Muscle of leg (tissue), 11 donors: ENCODE measurements around the gene MRPS15. TPM values are rescaled to one million over a fixed set of nuclear protein-coding genes. Genes with fewer than 3 reads are reported as not detected.
"Not testable (repeated sequence)": the region's sequence is repeated elsewhere in the genome, so short reads cannot be mapped to it uniquely, and the experiment has no call there.

Experiments
- DNase-seq: peaks from one replicate; pipeline ENCODE4 v3.0.0; 2013
- H3K27ac ChIP-seq: one replicate; pipeline ENCODE4 v1.5.1; 2013; ENCODE audit warnings: mild to moderate bottlenecking, low read length, control low read depth
- H3K27me3 ChIP-seq: one replicate; pipeline ENCODE4 v1.6.1; 2013; ENCODE audit warnings: low read length; ENCODE audit not compliant: control insufficient read depth, insufficient read depth
- H3K36me3 ChIP-seq: one replicate; pipeline ENCODE4 v1.6.1; 2013; ENCODE audit warnings: low read length; ENCODE audit not compliant: control insufficient read depth, insufficient read depth
- H3K4me1 ChIP-seq: one replicate; pipeline ENCODE4 v1.6.1; 2013; ENCODE audit warnings: low read length; ENCODE audit not compliant: control insufficient read depth, insufficient read depth
- H3K4me3 ChIP-seq: one replicate; pipeline ENCODE4 v1.5.1; 2013; ENCODE audit warnings: low read length, control low read depth
- H3K9me3 ChIP-seq: replicated peaks from 2 replicates; pipeline ENCODE4 v1.6.1; 2013; ENCODE audit warnings: low read depth, low read length; ENCODE audit not compliant: control insufficient read depth
- WGBS: methylation state at CpG from one replicate; pipeline ENCODE4 v1.1.5; 2013; ENCODE audit warnings: missing lambda C conversion rate; ENCODE audit not compliant: insufficient coverage; 5-methylcytosine and 5-hydroxymethylcytosine counted together
- polyA plus RNA-seq, 8 donors: library from polyadenylated mRNA; unstranded; fragments of 120-200 nt; gene quantifications; one replicate each; pipeline versions ENCODE4 v1.2.1 to v1.2.3, GENCODE V29; 2013; ENCODE audit warnings: inconsistent platforms in 1 of 8, low replicate concordance in 1 of 8; ENCODE audit not compliant: insufficient read length in 8 of 8, insufficient read depth in 1 of 8
- total RNA-seq: library from RNA; stranded (reverse); fragments of 120-200 nt; gene quantifications from one replicate; pipeline ENCODE4 v1.2.4, GENCODE V29; 2013

Gene MRPS15
- total and polyA plus RNA-seq, 9 donors: 44.6 to 65.6 (median 59.8) TPM

DNA sequence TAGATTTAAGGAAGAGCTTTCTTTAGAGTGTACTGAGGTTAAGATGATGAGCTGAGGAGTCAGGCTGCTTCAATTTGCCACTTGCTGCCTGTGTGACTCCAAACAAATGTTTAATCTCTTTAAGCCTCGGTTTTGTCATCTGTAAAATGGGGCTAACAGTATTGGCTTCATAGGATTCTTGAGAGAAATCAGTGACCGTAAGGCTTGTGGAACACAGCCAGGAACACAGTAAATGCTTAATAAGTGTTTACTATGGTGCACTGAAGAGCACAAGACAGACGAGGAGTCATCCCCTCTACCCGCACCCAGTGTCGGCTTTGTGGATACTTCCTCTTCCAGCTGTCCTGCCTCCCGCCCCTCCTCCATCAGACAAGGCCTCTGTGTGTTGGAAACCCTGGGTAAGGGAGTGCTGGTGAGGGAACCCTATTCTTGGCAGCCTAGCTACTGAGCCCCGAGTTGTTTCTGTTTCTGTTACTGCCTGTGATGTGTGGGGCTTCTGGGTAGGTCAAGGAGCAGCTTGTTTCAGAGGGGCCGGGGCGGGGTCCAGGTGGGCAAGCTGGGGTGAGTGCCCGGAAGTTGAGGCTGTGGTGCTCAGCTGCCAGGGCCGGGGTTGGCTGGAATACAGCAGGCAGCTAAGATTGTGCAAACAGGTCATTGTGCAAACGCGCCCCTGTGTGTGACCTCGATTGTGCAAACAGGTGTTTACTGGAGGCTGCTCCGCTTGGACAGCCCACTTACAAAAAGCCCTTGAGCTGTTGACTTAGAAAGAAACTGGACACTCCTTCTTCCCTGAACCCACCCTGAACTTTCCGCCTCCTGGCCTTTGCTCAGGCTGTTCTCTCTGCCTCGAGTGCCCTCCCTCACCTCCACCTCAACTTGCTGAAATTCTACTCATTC lies 22.5 kb upstream of the MRPS15 start:
- H3K27ac ChIP-seq: no peak overlapping the region
- H3K36me3 ChIP-seq: no peaks in the 10 kb centered on the region
- peaks cover 3% of the 10 kb centered on the region for H3K27me3 ChIP-seq
- peak; percentile 51 for DNase-seq
- H3K4me3 ChIP-seq: no peak overlapping the region
- H3K9me3 ChIP-seq: no peaks in the 10 kb centered on the region
- 71% methylated on average over 13 of the region's 17 CpGs for WGBS
- H3K4me1 ChIP-seq: no peaks in the 10 kb centered on the region

DNA sequence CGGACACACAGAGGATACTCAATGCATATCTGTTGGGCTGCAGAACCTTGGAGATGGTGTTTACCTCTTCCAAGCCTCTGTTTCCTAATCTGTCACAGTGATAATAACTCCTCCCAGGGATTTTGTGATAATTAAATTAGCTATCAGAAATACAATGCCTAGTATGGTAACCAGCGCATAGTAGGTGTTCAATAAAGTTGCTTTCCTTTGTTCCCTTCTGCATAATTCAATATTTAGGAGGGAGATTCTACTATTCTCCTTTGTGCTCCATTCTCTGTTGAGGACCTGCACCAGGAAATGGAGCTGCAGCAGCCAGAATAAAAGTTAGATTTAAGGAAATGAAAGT lies 21.9 kb upstream of the MRPS15 start:
- Histone ChIP-seq H3K27ac (no peak overlapping the region), H3K27me3 (peaks cover 3% of the 10 kb centered on the region), H3K4me1 (no peaks in the 10 kb centered on the region), H3K36me3 (no peaks in the 10 kb centered on the region), H3K4me3 (no peak overlapping the region), H3K9me3 (no peaks in the 10 kb centered on the region)
- no peak for DNase-seq
- no CpG with 5 or more reads among the region's 2 CpGs for WGBS

DNA sequence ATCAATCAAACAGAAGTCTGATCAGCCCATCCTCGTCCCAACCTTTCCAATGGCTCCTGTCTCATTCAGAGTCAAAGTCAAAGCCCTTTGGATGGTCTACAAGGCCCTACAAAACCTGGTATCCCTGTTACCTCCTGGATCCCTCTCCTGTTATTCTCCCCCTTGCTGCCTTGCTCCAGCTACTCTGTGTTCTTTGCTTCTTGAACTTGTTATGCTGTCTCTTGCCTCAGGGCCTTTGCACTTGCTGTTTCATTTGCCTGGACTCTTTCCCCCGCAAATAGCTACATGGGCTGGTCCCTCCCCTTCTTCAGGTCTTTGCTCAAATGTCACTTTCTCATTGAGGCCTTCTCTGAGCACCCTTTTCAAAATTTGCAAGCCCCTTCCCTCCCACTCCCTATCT lies 19.9 kb upstream of the MRPS15 start:
- no peak for DNase-seq
- Histone ChIP-seq H3K27me3 (peaks cover 3% of the 10 kb centered on the region), H3K4me1 (no peaks in the 10 kb centered on the region), H3K9me3 (no peaks in the 10 kb centered on the region), H3K4me3 (no peak overlapping the region), H3K27ac (no peak overlapping the region), H3K36me3 (no peaks in the 10 kb centered on the region)
- WGBS: 73% methylated on average over 2 of the region's 2 CpGs

DNA sequence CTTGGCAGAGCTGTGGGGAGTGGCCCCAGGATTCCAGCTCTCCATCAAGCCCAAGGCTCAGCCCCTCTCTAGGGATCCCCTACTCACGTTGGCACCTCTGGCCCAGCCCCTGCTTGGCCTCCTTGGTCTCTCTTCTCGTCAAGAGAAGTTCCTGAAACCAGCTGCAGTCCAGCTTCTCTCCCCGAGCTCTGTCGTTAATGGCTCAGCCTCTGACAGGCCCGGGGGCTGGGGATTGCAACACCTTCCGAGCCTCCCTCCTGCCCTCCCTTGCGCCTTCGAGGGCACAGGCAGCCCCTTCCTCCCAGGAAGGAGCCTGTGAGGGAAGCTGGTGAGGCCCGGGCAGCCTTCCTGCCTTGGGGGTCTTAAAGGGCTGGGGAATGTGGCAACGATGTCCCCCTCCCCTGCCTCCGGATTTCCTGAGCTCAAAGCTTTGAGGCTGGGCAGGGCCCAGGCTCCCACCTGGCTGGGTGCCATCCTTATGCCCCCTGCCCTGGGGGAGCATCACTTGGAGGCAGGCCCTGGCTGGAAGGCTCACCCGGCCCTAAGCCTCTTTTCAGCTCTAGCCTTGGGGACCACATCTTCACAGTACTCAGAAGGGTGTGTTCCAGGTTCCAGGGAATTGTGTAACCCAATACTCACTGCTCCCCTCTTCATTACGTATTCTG lies 18.7 kb upstream of the MRPS15 start, which contains the start of gene CSF3R:
Gene CSF3R, minus strand, starts transcription at position 190 of the 665 bp plus-strand sequence. CDS start 3,417 bp downstream, outside the sequence.
- H3K36me3 ChIP-seq: no peaks in the 10 kb centered on the region
- DNase-seq: no peak
- peaks cover 3% of the 10 kb centered on the region for H3K27me3 ChIP-seq
- no peak within 1 kb of the TSS for H3K27ac ChIP-seq
- no peaks in the 10 kb centered on the region for H3K4me1 ChIP-seq
- H3K4me3 ChIP-seq: peak within 1 kb of the TSS; percentile 5
- WGBS: 14% methylated on average over 4 of the region's 13 CpGs
- no peaks in the 10 kb centered on the region for H3K9me3 ChIP-seq

DNA sequence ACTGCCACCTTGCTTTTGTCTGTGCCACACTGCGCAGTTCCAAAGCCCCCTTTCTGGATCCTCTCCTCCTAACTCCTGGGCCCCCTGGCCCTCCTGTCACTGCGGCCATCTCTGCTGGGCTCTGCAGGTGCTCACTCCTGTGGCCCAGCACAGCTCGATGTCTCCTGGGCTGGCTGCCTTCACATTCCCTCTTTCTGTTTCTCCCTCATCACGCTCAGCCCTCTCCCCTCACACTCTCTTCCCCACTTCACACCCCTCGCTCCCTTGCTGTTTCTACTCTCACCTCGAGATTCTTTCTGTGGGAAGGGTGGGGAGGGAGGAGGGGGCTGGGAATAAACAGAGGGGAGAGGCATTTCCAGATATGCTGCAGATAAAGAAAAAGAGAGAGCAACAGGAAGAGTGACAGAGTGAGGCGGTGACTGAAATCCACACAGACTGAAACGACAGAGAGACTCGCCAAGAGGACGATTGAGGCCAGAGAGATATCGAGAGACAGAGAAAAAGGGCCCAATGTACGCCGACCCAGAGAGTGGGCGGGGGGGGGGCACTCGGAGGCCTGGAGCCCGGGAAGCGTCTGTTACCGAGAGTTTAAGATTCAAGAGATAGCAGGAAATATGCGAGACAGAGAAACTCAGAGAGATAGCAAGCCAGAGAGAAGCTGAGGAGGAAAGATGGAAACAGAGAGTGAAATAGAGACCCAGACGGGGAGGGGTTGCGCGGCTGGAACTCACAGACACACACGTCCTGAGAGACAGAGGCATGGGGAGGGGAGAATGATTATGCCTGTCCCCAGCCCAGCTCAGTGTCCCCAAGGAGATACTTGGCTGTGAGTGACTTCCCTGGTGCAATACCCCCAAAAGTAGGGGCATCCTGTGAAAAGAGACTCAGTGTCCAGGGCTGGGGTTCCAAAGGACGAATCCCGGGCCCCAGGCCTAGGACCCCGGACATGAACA lies 17.9 kb upstream of the MRPS15 start:
- no peaks in the 10 kb centered on the region for H3K4me1 ChIP-seq
- no peak for DNase-seq
- 25% methylated on average over 23 of the region's 26 CpGs for WGBS
- peaks cover 3% of the 10 kb centered on the region for H3K27me3 ChIP-seq
- H3K4me3 ChIP-seq: peak overlapping the region; percentile 5
- H3K9me3 ChIP-seq: no peaks in the 10 kb centered on the region
- H3K36me3 ChIP-seq: no peaks in the 10 kb centered on the region
- no peak overlapping the region for H3K27ac ChIP-seq

DNA sequence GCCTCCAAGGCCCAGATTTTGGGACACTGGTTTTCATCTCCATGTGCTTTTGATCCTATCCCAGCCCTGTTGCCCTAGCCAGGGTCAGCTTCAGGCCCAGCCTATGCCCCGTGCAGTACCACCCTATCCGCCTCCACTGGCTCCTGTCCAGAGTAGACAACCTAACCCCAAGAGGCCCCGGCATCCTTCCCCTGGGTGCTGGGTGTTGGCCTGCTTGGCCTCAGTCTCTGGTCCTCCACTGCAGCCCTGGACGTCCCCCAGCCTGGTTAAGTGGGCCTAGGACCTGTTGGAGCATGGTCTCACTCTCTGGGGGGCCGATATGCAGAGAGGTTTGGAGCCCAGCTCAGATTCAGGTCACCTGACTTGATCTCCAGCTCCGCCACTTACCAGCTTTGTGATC lies 16.9 kb upstream of the MRPS15 start:
- 92% methylated on average over 3 of the region's 6 CpGs for WGBS
- H3K27ac ChIP-seq: no peak overlapping the region
- no peaks in the 10 kb centered on the region for H3K4me1 ChIP-seq
- no peak for DNase-seq
- no peak overlapping the region for H3K4me3 ChIP-seq
- no peaks in the 10 kb centered on the region for H3K36me3 ChIP-seq
- peaks cover 3% of the 10 kb centered on the region for H3K27me3 ChIP-seq
- no peaks in the 10 kb centered on the region for H3K9me3 ChIP-seq

DNA sequence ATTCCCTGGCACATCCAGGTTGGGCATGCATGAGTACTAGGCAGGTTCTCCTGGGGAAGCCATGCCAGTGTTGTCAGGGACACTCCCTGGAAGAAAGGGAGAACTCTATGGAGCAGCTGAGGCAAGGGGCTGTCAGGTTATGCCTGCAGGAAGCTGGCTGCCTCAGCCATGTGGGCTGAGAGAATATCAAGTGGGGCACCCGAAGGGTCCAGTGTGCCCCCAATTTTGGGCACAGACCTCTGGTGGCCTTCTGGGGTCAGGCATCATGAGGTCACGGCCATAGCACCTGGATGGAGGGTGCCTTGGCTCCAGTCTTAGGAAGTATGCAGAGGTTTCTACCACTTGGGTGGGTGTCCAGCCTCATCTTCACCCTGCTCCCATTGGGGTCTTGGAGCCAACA lies 16.0 kb upstream of the MRPS15 start:
- H3K27ac ChIP-seq: no peak overlapping the region
- H3K36me3 ChIP-seq: no peaks in the 10 kb centered on the region
- H3K4me1 ChIP-seq: no peaks in the 10 kb centered on the region
- H3K9me3 ChIP-seq: no peaks in the 10 kb centered on the region
- H3K4me3 ChIP-seq: no peak overlapping the region
- H3K27me3 ChIP-seq: no peaks in the 10 kb centered on the region
- 78% methylated on average over 2 of the region's 2 CpGs for WGBS
- no peak for DNase-seq

DNA sequence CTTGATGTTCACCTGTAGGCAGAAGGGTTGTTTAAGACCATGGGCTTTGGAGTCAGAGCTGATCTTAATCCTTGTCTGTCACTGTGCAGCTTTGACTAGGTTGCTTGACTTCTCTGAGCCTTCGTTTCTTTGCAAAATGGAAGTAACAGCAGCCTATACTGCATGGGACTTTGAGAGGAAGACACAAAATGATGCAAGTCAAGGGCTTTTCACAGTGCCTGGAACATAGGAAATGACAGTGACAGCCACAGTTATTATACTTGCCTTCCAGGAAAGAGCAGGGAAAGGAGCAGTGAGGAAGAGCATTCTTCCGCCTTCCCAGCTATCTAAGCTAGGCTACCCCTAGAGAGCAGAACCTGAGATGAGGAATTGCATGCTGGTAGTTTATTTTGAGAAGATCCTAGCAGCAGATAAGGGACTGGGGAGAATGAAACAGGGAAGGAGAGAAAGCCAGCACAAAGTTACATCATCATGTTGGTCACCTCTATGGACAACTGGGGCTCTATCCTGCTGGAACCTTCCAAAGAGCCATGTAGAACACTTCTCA lies 15.4 kb upstream of the MRPS15 start:
- no peaks in the 10 kb centered on the region for H3K36me3 ChIP-seq
- 100% methylated on average over 1 of the region's 2 CpGs for WGBS
- H3K4me1 ChIP-seq: no peaks in the 10 kb centered on the region
- H3K27me3 ChIP-seq: no peaks in the 10 kb centered on the region
- H3K9me3 ChIP-seq: no peaks in the 10 kb centered on the region
- H3K4me3 ChIP-seq: no peak overlapping the region
- no peak for DNase-seq
- H3K27ac ChIP-seq: no peak overlapping the region

DNA sequence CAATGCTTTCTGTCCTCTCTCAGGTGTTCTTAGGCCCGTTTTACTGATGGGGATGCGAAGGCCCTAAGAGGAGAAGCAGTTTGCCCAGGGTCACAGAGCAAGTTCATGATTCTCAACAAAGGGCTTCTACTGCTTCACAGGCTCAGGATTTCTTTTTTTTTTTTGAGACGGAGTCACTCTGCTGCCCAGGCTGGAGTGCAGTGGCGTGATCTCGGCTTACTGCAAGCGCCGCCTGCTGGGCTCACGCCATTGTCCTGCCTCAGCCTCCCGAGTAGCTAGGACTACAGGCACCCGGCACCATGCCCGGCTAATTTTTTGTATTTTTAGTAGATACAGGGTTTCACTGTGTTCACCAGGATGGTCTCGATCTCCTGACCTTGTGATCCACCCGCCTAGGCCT lies 13.4 kb upstream of the MRPS15 start:
- H3K4me3 ChIP-seq, H3K9me3 ChIP-seq, H3K36me3 ChIP-seq, H3K4me1 ChIP-seq, DNase-seq, H3K27ac ChIP-seq, H3K27me3 ChIP-seq: not testable (repeated sequence)
- 73% methylated on average over 11 of the region's 13 CpGs for WGBS
